ENCODE results near the gene WDR38.

DNA sequence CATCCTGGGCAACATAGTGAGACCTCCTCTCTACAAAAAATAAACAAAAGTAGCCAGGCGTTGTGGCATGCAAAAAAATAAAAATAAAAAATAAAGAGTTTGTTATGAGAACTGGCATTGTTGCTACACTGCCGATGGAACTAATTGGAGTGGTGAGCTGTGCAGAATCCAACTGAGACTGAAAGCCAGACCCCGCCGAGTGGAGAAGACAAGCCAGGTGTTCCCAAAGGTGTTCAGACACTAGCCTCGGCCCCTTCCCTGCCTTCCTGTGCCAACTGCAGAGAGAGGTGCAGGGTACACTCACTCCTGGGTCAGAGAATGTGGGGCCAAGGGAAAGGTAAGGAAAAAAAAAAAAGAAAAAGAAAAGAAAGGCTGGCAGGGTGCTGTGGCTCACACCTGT, 37.7 kb upstream of the WDR38 start:
- TF ChIP-seq, protein P1, sequence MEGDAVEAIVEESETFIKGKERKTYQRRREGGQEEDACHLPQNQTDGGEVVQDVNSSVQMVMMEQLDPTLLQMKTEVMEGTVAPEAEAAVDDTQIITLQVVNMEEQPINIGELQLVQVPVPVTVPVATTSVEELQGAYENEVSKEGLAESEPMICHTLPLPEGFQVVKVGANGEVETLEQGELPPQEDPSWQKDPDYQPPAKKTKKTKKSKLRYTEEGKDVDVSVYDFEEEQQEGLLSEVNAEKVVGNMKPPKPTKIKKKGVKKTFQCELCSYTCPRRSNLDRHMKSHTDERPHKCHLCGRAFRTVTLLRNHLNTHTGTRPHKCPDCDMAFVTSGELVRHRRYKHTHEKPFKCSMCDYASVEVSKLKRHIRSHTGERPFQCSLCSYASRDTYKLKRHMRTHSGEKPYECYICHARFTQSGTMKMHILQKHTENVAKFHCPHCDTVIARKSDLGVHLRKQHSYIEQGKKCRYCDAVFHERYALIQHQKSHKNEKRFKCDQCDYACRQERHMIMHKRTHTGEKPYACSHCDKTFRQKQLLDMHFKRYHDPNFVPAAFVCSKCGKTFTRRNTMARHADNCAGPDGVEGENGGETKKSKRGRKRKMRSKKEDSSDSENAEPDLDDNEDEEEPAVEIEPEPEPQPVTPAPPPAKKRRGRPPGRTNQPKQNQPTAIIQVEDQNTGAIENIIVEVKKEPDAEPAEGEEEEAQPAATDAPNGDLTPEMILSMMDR (IDR thresholded peaks at IDR 0.05; ENCODE audit: insufficient read depth, low read depth, low read length): no peak
- TF ChIP-seq EZH2 (IDR thresholded peaks at IDR 0.05; ENCODE audit: insufficient read depth, low read length): no peak
